ENCODE data around the gene ALOX5AP.

GRCh38 chr13:30774214-30774730 is 38.9 kb downstream of the ALOX5AP start:
- TF ChIP-seq CTCF (IDR thresholded peaks at IDR 0.05; ENCODE audit: insufficient read depth, low read length) (no peak), POLR2AphosphoS5 (IDR thresholded peaks at IDR 0.05; ENCODE audit: low read depth) (no peak), GABPA (IDR thresholded peaks at IDR 0.05; ENCODE audit: low read depth) (no peak)
- TF ChIP-seq, protein P1, sequence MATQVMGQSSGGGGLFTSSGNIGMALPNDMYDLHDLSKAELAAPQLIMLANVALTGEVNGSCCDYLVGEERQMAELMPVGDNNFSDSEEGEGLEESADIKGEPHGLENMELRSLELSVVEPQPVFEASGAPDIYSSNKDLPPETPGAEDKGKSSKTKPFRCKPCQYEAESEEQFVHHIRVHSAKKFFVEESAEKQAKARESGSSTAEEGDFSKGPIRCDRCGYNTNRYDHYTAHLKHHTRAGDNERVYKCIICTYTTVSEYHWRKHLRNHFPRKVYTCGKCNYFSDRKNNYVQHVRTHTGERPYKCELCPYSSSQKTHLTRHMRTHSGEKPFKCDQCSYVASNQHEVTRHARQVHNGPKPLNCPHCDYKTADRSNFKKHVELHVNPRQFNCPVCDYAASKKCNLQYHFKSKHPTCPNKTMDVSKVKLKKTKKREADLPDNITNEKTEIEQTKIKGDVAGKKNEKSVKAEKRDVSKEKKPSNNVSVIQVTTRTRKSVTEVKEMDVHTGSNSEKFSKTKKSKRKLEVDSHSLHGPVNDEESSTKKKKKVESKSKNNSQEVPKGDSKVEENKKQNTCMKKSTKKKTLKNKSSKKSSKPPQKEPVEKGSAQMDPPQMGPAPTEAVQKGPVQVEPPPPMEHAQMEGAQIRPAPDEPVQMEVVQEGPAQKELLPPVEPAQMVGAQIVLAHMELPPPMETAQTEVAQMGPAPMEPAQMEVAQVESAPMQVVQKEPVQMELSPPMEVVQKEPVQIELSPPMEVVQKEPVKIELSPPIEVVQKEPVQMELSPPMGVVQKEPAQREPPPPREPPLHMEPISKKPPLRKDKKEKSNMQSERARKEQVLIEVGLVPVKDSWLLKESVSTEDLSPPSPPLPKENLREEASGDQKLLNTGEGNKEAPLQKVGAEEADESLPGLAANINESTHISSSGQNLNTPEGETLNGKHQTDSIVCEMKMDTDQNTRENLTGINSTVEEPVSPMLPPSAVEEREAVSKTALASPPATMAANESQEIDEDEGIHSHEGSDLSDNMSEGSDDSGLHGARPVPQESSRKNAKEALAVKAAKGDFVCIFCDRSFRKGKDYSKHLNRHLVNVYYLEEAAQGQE (IDR thresholded peaks at IDR 0.05; ENCODE audit: insufficient replicate concordance, low read depth): no peak
